WERI-Rb-1 (cell line): Measurements from ENCODE around the gene MAEL.

Source experiments
- DNase-seq: peaks from one replicate; pipeline ENCODE4 v3.0.0-alpha.2; 2020
- H3K27ac ChIP-seq: fragments of 250-450 bp; sonication (Bioruptor Pico); 2 replicates; pipeline ENCODE4 v1.5.1; 2020; ENCODE audit warnings: mild to moderate bottlenecking, moderate library complexity
- H3K27me3 ChIP-seq: fragments of 250-450 bp; sonication (Bioruptor Pico); 2 replicates; pipeline ENCODE4 v1.5.1; 2021; ENCODE audit warnings: mild to moderate bottlenecking, low read depth, moderate library complexity; ENCODE audit not compliant: insufficient read depth, severe bottlenecking
- H3K36me3 ChIP-seq: fragments of 250-450 bp; sonication (Bioruptor Pico); 2 replicates; pipeline ENCODE4 v1.5.1; 2020; ENCODE audit warnings: mild to moderate bottlenecking, moderate library complexity
- H3K4me3 ChIP-seq: 2 replicates; pipeline ENCODE4 v1.5.1; 2011; ENCODE audit warnings: low read depth, mild to moderate bottlenecking, control low read depth, low read length
- H3K9me3 ChIP-seq: fragments of 250-450 bp; sonication (Bioruptor Pico); 2 replicates; pipeline ENCODE4 v1.5.1; 2021; ENCODE audit warnings: mild to moderate bottlenecking, moderate library complexity; ENCODE audit not compliant: severe bottlenecking
- TF ChIP-seq, protein P1 (sequence below): IDR thresholded peaks from 2 replicates; pipeline ENCODE4 v1.5.1; 2011; ENCODE audit warnings: low read depth, mild to moderate bottlenecking, control low read depth, inconsistent platforms, low read length

The MAEL gene

DNA sequence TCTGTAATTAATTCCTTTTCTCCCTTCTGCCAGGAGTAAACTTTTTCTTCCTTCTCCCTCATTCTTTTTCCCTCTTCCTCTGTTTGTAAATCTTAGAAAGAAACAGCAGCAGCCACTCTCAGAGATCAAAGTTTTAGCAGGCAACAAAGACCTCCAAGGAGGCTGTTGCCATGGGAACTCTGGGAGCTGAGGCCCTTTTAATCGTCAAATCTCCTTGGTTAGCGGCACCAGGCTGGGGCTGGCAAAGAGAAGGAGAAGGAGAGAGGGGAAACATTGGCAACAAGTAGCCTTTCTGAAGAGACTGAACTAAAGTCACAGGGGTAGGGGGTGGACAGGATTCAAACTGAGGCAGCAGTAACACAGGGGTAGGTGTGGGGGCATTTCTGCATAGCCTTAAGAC lies 38.9 kb upstream of the MAEL start:
- no peaks in the 10 kb centered on the region for H3K9me3 ChIP-seq
- no peak for DNase-seq

GRCh38 chr1:166951050-166951449 lies 38.0 kb upstream of the MAEL start:
- TF ChIP-seq, protein P1, sequence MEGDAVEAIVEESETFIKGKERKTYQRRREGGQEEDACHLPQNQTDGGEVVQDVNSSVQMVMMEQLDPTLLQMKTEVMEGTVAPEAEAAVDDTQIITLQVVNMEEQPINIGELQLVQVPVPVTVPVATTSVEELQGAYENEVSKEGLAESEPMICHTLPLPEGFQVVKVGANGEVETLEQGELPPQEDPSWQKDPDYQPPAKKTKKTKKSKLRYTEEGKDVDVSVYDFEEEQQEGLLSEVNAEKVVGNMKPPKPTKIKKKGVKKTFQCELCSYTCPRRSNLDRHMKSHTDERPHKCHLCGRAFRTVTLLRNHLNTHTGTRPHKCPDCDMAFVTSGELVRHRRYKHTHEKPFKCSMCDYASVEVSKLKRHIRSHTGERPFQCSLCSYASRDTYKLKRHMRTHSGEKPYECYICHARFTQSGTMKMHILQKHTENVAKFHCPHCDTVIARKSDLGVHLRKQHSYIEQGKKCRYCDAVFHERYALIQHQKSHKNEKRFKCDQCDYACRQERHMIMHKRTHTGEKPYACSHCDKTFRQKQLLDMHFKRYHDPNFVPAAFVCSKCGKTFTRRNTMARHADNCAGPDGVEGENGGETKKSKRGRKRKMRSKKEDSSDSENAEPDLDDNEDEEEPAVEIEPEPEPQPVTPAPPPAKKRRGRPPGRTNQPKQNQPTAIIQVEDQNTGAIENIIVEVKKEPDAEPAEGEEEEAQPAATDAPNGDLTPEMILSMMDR: no peak
- H3K36me3 ChIP-seq: no peaks in the 10 kb centered on the region
- no peaks in the 10 kb centered on the region for H3K9me3 ChIP-seq
- no peak overlapping the region for H3K27ac ChIP-seq
- no peak for DNase-seq
- no peaks in the 10 kb centered on the region for H3K27me3 ChIP-seq
- no peak overlapping the region for H3K4me3 ChIP-seq

More for the DNA sequence above, 38.9 kb upstream of the MAEL start:
- Histone ChIP-seq H3K4me3 (no peak overlapping the region), H3K27ac (no peak overlapping the region), H3K27me3 (no peaks in the 10 kb centered on the region), H3K36me3 (no peaks in the 10 kb centered on the region)
- TF ChIP-seq, protein P1: no peak

GRCh38 chr1:166952002-166952746 lies 36.9 kb upstream of the MAEL start:
- TF ChIP-seq, protein P1: no peak
- Histone ChIP-seq H3K4me3 (no peak overlapping the region), H3K36me3 (no peaks in the 10 kb centered on the region), H3K27me3 (no peaks in the 10 kb centered on the region), H3K9me3 (no peaks in the 10 kb centered on the region), H3K27ac (no peak overlapping the region)
- DNase-seq: no peak

GRCh38 chr1:166953491-166953890 lies 35.6 kb upstream of the MAEL start:
- DNase-seq: no peak
- Histone ChIP-seq H3K9me3 (no peaks in the 10 kb centered on the region), H3K36me3 (no peaks in the 10 kb centered on the region), H3K27ac (no peak overlapping the region), H3K27me3 (no peaks in the 10 kb centered on the region), H3K4me3 (no peak overlapping the region)
- TF ChIP-seq, protein P1: no peak

DNA sequence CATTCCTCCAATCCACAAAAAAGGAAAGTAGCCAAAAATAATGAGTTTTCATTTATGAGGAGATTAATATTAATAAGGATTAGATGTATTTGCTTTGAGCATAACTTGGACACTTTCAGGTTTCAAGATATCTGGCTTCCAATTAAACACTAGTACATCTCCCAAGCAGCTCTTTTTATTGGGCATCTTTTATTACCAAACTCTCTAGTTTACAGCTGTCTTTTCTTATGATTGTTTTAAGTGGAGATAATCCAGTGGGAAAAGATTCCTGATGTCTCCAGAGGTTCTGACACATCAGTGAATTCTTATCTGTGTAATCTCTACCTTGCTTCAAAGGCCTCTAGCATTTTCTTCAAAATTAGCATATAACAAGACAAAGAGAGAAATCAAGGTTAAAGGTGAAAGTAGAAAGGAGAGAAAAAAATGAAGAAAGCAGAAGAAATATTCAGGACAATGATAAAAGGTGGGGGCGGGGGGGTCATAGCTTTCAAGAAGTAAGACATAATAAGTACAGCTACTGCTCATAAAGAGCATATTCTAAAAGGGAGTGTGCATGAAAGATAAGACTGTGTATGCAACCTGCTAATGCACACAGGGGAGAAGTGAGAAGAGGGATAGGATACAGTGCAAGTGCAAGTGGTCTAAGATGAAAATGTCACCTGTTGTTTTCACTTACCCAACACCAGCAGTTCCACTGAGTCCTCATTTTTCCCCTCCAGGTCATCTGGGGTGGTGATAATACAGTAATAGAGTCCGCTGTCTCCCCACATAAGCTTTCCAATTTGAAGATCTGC lies 32.8 kb upstream of the MAEL start:
- TF ChIP-seq, protein P1: no peak
- H3K4me3 ChIP-seq: no peak overlapping the region
- H3K27ac ChIP-seq: no peak overlapping the region

More for the DNA sequence above, 32.8 kb upstream of the MAEL start:
- no peaks in the 10 kb centered on the region for H3K36me3 ChIP-seq
- H3K9me3 ChIP-seq: no peaks in the 10 kb centered on the region
- no peaks in the 10 kb centered on the region for H3K27me3 ChIP-seq
- no peak for DNase-seq
